Sciatic nerve (tissue), 2 donors: ENCODE measurements around the gene LCN10. TPM values are rescaled to one million over a fixed set of nuclear protein-coding genes. Genes with fewer than 3 reads are reported as not detected.
"Not testable (repeated sequence)": the region's sequence is repeated elsewhere in the genome, so short reads cannot be mapped to it uniquely, and the experiment has no call there.

Source experiments
- ATAC-seq: fragments of 200-7000 bp; cut with Tn5 transposase; one replicate; pipeline ENCODE4 v1.9.1; 2020; ENCODE audit warnings: mild to moderate bottlenecking, moderate library complexity
- DNase-seq: peaks from one replicate; pipeline ENCODE4 v3.0.0-alpha.2; 2020; ENCODE audit warnings: low spot score
- intact Hi-C: fragments of 100-400 bp; cut with DNase I; formaldehyde crosslinking; loops from one replicate; pipeline ENCODE4 v1.14.2; 2022
- total RNA-seq: library from RNA; stranded (reverse); fragmentation: NEBNext Ultra II Directional; extraction: Animal tissue kit (Norgen Biotek cat#: 25700); gene quantifications from one replicate; pipeline ENCODE4 v1.2.1, GENCODE V29; 2021
- donor health status: DM: no; HTN: no; CAD: no.
- donor health status: DM: no; HTN: no; CAD: no.

The LCN10 gene
- total RNA-seq, 1 donor from 2014 or later, result 5.5 TPM

- ATAC-seq, result no peak
- no peak for DNase-seq
- intact Hi-C loops, result no loop called here
Observed at GRCh38 chr9:136757751-136758140, 15.0 kb upstream of the LCN10 start.

DNA sequence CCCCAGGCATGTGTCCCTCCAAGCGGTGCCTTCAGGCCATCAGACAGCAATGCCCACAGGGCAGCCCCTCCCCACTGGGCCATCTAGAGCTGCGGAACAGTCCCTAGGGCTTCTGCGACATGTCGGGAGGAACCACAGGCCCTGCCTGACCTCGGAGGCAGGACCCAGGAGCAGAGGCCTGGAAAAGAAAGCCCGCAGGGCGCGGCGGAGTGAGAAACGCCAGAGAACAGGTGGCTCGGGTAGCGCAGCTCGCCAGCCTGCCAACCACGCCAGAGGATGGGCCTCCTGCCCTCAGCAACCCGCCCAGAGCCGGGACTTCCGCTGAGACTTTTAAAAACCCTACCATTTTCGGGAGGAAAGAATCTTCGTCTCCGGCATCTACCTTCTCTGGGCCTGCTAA is 14.6 kb upstream of the LCN10 start:
- DNase-seq (no peak), ATAC-seq (no peak)
- intact Hi-C loops, result no loop called here

GRCh38 chr9:136756836-136757235 is 14.1 kb upstream of the LCN10 start:
- DNase-seq (no peak), ATAC-seq (no peak)
- intact Hi-C loops, result no loop called here

DNA sequence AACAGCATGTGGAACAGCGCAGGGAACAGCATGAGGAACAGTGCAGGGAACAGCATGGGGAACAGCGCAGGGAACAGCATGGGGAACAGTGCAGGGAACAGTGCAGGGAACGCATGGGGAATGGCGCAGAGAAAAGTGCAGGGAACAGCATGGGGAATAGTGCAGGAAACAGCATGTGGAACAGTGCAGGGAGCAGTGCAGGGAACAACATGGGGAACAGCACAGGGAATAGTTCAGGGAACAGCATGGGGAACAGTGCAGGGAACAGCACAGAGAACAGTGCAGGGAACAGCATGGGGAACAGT is 13.3 kb upstream of the LCN10 start:
- intact Hi-C loops, result no loop called here
- DNase-seq (no peak), ATAC-seq (no peak)

- intact Hi-C loops, ATAC-seq, DNase-seq: not testable (repeated sequence)
Observed at GRCh38 chr9:136755302-136756133, 12.8 kb upstream of the LCN10 start.

- intact Hi-C loops, result no loop called here
- ATAC-seq, result no peak
- DNase-seq, result no peak
Observed at GRCh38 chr9:136754626-136755301, 12.0 kb upstream of the LCN10 start.

DNA sequence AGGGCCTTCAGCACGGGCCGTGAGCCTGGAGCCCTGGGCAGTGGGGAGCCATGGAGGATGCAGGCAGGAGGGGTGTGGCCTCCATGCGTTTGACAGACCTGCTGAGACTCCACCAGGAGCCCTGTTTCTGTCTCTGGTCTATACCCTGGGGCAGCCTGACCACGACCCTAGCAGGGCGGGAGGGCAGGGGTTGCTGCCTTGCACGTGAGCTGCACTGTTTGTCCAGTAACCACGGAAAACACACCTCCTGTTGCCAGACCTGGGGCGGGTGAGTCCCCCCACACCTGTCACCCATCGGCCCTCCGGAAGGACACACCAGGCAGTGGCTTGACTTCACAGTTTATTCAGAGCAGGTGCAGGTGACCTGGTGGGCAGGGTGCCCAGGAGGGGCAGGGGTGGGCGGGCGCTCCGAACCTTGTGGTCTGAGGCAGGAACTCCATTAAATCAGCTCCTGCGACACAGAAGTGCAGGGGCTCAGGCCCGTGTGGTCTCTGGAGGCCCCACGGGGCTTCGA is 11.4 kb upstream of the LCN10 start:
- intact Hi-C loops, result no loop called here
- no peak for DNase-seq
- ATAC-seq, result no peak

- DNase-seq (no peak), ATAC-seq (no peak)
- intact Hi-C loops, result no loop called here
Observed at GRCh38 chr9:136753371-136754058, 10.8 kb upstream of the LCN10 start.

GRCh38 chr9:136751814-136752213 is 9.1 kb upstream of the LCN10 start:
- ATAC-seq (no peak), DNase-seq (no peak)
- intact Hi-C loops, result no loop called here

- DNase-seq, result no peak
- intact Hi-C loops, result no loop called here
- ATAC-seq, result no peak
Observed at GRCh38 chr9:136751244-136751643, 8.5 kb upstream of the LCN10 start.

GRCh38 chr9:136750526-136750925 is 7.8 kb upstream of the LCN10 start:
- DNase-seq, result no peak
- ATAC-seq, result no peak
- intact Hi-C loops, result no loop called here

- intact Hi-C loops, result no loop called here
- no peak for DNase-seq
- peak; percentile 44 for ATAC-seq
Observed at GRCh38 chr9:136748666-136749611, 6.2 kb upstream of the LCN10 start.

DNA sequence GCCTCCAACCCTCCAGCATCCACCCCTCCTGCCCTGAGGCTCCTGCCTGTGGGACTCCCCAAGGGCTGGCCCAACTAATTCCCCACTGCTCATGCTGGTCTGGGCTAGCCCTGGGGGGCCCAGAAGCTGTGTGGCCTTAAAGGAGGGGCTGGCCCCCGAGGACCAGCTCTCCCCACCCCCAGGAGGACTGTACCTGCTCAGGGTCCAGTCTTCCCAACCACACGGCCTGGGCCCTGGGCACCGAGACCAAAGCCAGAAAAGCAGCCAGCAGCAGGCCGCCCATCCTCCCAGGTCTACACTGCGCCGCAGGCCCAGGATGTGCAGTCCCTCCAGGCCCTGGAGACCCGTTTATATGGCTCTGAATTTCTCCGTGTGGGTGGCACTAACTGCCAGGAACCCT is 5.5 kb upstream of the LCN10 start, which contains the start of gene LCN6:
Gene LCN6 (minus strand): TSS at position 325 of the 400 bp plus-strand sequence. CDS start 42 bp downstream, at position 283.
- no peak for DNase-seq
- peak; percentile 16 for ATAC-seq
- intact Hi-C loops, result no loop called here

- DNase-seq, result no peak
- no peak for ATAC-seq
- intact Hi-C loops, result no loop called here
Observed at GRCh38 chr9:136747161-136748060, 4.7 kb upstream of the LCN10 start.

DNA sequence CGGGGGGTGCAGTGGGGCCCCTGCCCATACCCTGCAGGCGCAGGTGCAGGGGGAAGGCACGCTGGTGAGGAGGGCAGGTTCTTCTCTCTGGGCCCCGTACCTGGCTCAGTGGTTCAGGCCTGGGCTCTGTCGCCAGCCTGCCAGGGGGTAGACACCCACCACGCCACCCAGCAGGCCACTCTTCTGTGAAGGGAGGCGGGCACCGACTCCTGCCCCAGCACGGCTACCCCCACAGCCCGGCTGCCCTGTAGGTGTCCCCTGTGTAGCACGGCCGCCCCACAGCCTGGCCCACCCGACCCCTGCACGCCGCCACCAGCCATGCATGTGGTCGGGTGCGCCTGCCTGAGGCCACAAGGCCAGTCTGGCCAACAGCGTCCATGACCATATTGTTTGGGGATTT is 3.9 kb upstream of the LCN10 start:
- intact Hi-C loops, result no loop called here
- DNase-seq (no peak), ATAC-seq (no peak)

- intact Hi-C loops, result no loop called here
- DNase-seq (no peak), ATAC-seq (no peak)
Observed at GRCh38 chr9:136746155-136746490, 3.4 kb upstream of the LCN10 start.

GRCh38 chr9:136745389-136746154 is 2.8 kb upstream of the LCN10 start:
- DNase-seq (no peak), ATAC-seq (no peak)
- intact Hi-C loops, result no loop called here
